AG04450 (cell line): ENCODE measurements around the gene KRT1. TPM values are rescaled to one million over a fixed set of nuclear protein-coding genes. Genes with fewer than 3 reads are reported as not detected.

Experiments
- CTCF ChIA-PET: fragments of 300-600, 350-600 bp; formaldehyde crosslinking; extraction: SDS; loops from one replicate; lab custom pipeline; 2022; ENCODE audit warnings: antibody characterized with exemption, inconsistent platforms; lab: Charles Lee
- POLR2A ChIA-PET: fragments of 350-600 bp; formaldehyde crosslinking; extraction: SDS; loops from one replicate; lab custom pipeline; 2021; ENCODE audit warnings: antibody characterized with exemption, inconsistent platforms; lab: Yijun Ruan, JAX
- DNase-seq: peaks from one replicate; pipeline ENCODE4 v3.0.0-alpha.2; 2011; ENCODE audit warnings: low read depth, low spot score
- H3K27ac ChIP-seq: one replicate; pipeline ENCODE4 v1.5.1; 2012; ENCODE audit warnings: low read depth, low read length, control low read depth
- H3K27me3 ChIP-seq: one replicate; pipeline ENCODE4 v1.6.0; 2012; ENCODE audit warnings: low read length; ENCODE audit not compliant: control insufficient read depth, insufficient read depth
- H3K4me3 ChIP-seq: 2 replicates; pipeline ENCODE4 v1.5.1; 2011; ENCODE audit warnings: mild to moderate bottlenecking, low read depth, low read length, control low read depth
- H3K9me3 ChIP-seq: 2 replicates; pipeline ENCODE4 v1.5.1; 2012; ENCODE audit warnings: low read length; ENCODE audit not compliant: control insufficient read depth, insufficient read depth
- CTCF ChIP-seq: IDR thresholded peaks from 2 replicates; pipeline ENCODE4 v1.5.1; 2011; ENCODE audit warnings: low read depth, low read length, control low read depth, inconsistent platforms
- polyA plus RNA-seq: library from polyadenylated mRNA; depleted of rRNA; stranded (reverse); fragments of >200 nt; gene quantifications from 2 replicates; pipeline ENCODE4 v1.2.3, GENCODE V29; 2011

Gene KRT1
- polyA plus RNA-seq, 1 experiment, result not detected

DNA sequence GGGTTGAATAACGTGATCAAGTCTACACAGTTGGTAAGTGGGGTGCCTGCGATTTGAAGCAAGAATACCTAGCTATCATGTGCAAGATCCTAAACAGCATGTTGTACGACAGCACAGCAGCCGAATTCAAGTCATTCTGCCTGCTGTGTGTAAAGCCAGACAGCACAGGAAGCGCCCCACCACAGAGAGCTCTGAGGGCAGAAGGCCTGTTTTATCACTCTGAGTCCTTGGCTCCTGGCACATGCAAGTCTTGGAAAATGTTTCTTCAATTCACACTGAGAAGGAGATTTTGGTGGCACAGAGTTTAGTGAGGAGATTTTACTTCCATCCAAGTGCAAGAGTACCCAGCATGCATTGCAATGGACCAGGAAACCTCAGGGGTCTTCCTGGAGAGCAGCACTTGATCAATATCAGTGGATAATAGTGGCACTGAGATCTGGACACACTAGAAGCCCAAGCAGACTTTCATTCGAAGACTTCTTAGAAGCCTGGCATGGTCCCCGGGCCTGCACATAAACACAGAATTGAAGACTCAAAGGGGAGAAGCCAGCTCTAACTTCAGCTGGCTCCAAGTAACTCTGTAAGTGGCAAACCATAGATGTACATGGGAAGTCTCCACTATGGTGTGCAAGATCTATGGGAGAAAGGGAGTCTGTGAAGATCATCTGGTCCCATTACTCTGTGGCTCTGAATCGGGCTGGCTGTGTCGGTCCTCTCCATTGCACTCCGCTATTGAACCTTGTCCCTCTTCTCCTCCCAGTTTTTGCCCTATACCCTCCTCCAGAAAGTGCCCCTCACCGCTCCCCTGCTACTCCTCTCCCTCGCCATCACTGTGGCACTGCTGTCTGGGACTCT is 1.5 kb upstream of the KRT1 start:
- TF ChIP-seq CTCF, result no peak
- no peaks in the 10 kb centered on the region for H3K9me3 ChIP-seq
- no peak for DNase-seq
- ChIA-PET CTCF (no interaction called here), POLR2A (no interaction called here)
- no peak overlapping the region for H3K27ac ChIP-seq
- no peak overlapping the region for H3K4me3 ChIP-seq
- peaks cover 13% of the 10 kb centered on the region for H3K27me3 ChIP-seq

- Histone ChIP-seq H3K27ac (no peak overlapping the region), H3K9me3 (no peaks in the 10 kb centered on the region), H3K27me3 (peaks cover 8% of the 10 kb centered on the region), H3K4me3 (no peak overlapping the region)
- TF ChIP-seq CTCF, result no peak
- DNase-seq, result no peak
- CTCF ChIA-PET, result no interaction called here
- POLR2A ChIA-PET, result no interaction called here
Measured at GRCh38 chr12:52679875-52680274, 332 bp downstream of the KRT1 start.

GRCh38 chr12:52677671-52678070 is 2.5 kb downstream of the KRT1 start:
- POLR2A ChIA-PET, result no interaction called here
- CTCF ChIA-PET, result interaction anchor here (1.4 kb wide), 1 partner anchor 188 kb away, joined by 3 read pairs; no protein-coding TSS in a partner anchor
- H3K4me3 ChIP-seq, result no peak overlapping the region
- H3K9me3 ChIP-seq, result no peaks in the 10 kb centered on the region
- DNase-seq, result no peak
- TF ChIP-seq CTCF, result no peak
- peaks cover 11% of the 10 kb centered on the region for H3K27me3 ChIP-seq
- H3K27ac ChIP-seq, result no peak overlapping the region

GRCh38 chr12:52677126-52677525 is 3.1 kb downstream of the KRT1 start:
- ChIA-PET CTCF (no interaction called here), POLR2A (no interaction called here)
- no peak for TF ChIP-seq CTCF
- H3K27me3 ChIP-seq, result peaks cover 11% of the 10 kb centered on the region
- no peak overlapping the region for H3K27ac ChIP-seq
- H3K9me3 ChIP-seq, result no peaks in the 10 kb centered on the region
- no peak for DNase-seq
- H3K4me3 ChIP-seq, result no peak overlapping the region

- peaks cover 14% of the 10 kb centered on the region for H3K27me3 ChIP-seq
- POLR2A ChIA-PET, result no interaction called here
Measured at GRCh38 chr12:52676163-52676562, 4.0 kb downstream of the KRT1 start.

More at GRCh38 chr12:52676163-52676562, 4.0 kb downstream of the KRT1 start:
- no peak overlapping the region for H3K4me3 ChIP-seq
- H3K9me3 ChIP-seq, result no peaks in the 10 kb centered on the region
- CTCF ChIA-PET, result no interaction called here
- DNase-seq, result no peak
- H3K27ac ChIP-seq, result no peak overlapping the region
- TF ChIP-seq CTCF, result no peak
